ENCODE data around the gene STUM.

DNA sequence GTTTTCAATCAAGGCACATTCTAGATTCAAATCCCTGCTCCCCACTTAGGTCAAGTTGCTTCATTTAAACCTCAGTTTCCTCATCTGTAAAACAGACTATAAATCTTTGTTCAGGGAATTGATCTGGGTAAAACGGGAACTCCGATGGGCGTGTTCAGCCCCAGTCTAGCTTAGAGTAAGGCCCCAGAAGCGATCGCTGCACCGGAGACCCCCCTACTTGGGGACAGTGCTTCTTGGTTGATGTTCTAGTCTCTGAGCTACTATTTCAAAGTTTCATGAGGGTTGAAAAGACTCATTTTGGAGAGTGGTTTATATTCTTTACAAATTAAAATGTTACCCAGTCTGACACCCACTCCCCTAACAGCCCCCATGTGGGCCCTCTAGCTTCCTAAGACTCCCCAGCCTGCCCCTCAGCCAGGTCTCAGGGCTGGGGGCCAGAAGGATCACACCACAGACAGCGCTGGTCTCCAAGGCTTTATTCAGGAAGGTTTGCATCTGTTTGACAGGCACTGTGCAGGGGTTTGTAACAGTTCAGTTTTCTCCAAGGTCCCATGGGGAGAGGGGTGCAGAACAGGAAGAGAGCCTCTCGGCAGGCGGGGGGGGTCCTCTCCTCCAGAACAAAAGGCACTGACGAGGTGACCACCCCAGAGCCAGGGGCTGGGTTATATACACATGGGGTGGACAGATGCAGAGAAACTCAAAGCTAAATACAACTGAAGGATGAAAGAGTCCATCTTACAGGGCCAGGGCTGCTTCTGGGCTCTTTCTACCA, 82.9 kb downstream of the STUM start:
- TF ChIP-seq CTCF (IDR thresholded peaks at IDR 0.05; ENCODE audit: poor library complexity): no peak
- no peak for TF ChIP-seq EZH2 (IDR thresholded peaks at IDR 0.05; ENCODE audit: borderline replicate concordance)
- no peak for TF ChIP-seq EZH2phosphoT487 (IDR thresholded peaks at IDR 0.05; ENCODE audit: low read depth, severe bottlenecking, unreplicated experiment)
